HUES48 (cell line): Measurements from ENCODE around the gene TREML4.

ENCODE experiments used
- H3K27ac ChIP-seq: one replicate; pipeline ENCODE4 v1.7.0; 2013; ENCODE audit warnings: low read depth, low read length, inconsistent platforms
- H3K27me3 ChIP-seq: 2 replicates; pipeline ENCODE4 v1.6.1; 2013; ENCODE audit warnings: mild to moderate bottlenecking, low read length; ENCODE audit not compliant: control insufficient read depth, insufficient read depth
- H3K36me3 ChIP-seq: 2 replicates; pipeline ENCODE4 v1.6.1; 2013; ENCODE audit warnings: low read length; ENCODE audit not compliant: control insufficient read depth, insufficient read depth
- H3K4me1 ChIP-seq: 2 replicates; pipeline ENCODE4 v1.6.1; 2013; ENCODE audit warnings: mild to moderate bottlenecking, low read length; ENCODE audit not compliant: control insufficient read depth, insufficient read depth
- H3K4me3 ChIP-seq: 2 replicates; pipeline ENCODE4 v1.5.1; 2013; ENCODE audit warnings: mild to moderate bottlenecking, low read depth, low read length
- H3K9ac ChIP-seq: 2 replicates; pipeline ENCODE4 v1.6.1; 2013; ENCODE audit warnings: mild to moderate bottlenecking, low read depth, low read length, moderate library complexity
- H3K9me3 ChIP-seq: 2 replicates; pipeline ENCODE4 v1.6.1; 2013; ENCODE audit warnings: low read length; ENCODE audit not compliant: control insufficient read depth, insufficient read depth

Gene TREML4

GRCh38 chr6:41272591-41273240, 44.6 kb downstream of the TREML4 start:
- Histone ChIP-seq H3K4me1 (no peaks in the 10 kb centered on the region), H3K27me3 (no peaks in the 10 kb centered on the region), H3K4me3 (no peak overlapping the region), H3K36me3 (no peaks in the 10 kb centered on the region), H3K9ac (no peak overlapping the region), H3K27ac (no peak overlapping the region), H3K9me3 (no peaks in the 10 kb centered on the region)

GRCh38 chr6:41273714-41274113, 45.6 kb downstream of the TREML4 start:
- Histone ChIP-seq H3K4me1 (peaks cover 2% of the 10 kb centered on the region), H3K27ac (no peak overlapping the region), H3K27me3 (no peaks in the 10 kb centered on the region), H3K9me3 (no peaks in the 10 kb centered on the region), H3K36me3 (no peaks in the 10 kb centered on the region), H3K9ac (no peak overlapping the region), H3K4me3 (no peak overlapping the region)

DNA sequence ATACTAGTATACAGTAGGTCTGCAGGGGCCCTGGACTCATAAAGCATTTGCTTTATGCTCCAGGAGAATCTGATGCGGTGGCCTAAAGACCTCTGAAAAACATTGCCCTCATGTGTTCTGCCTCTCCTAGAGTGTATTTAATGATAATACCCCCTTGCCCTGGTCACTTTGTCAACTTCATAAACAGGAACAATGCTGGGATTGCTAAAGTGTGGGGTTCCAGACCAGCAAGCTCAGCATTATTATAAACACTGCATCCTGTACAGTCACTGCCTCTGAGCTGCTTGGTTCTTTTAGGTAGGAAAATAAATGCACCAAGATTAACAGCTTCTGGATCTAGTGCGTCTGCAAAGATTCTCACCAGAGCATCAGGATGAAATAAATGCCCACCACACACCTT, 46.1 kb downstream of the TREML4 start:
- no peak overlapping the region for H3K9ac ChIP-seq
- H3K4me1 ChIP-seq = peaks cover 7% of the 10 kb centered on the region
- H3K27ac ChIP-seq = no peak overlapping the region
- H3K36me3 ChIP-seq = no peaks in the 10 kb centered on the region
- H3K27me3 ChIP-seq = no peaks in the 10 kb centered on the region
- no peaks in the 10 kb centered on the region for H3K9me3 ChIP-seq
- H3K4me3 ChIP-seq = no peak overlapping the region

DNA sequence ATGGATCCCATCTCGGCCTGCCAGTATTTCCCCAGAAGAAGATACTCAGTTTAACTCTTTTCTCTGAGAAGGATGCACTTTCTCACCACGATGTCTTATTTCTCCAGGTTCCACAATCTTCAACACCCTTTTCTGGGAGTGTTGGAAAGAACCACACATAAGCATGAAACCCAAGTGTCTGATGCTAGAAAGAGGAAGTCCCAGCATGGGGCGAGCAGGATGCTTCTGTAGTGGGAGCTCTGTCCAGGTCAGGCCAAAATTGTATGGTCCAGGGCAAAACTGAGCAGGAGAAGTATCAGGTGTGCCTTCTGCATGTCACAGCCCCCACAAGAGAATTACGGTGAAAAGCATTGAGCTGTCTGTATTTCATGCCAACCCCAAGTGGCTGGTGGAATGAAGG, 47.3 kb downstream of the TREML4 start:
- no peak overlapping the region for H3K9ac ChIP-seq
- H3K27ac ChIP-seq = no peak overlapping the region
- H3K4me1 ChIP-seq = peaks cover 9% of the 10 kb centered on the region
- H3K36me3 ChIP-seq = no peaks in the 10 kb centered on the region
- no peak overlapping the region for H3K4me3 ChIP-seq
- no peaks in the 10 kb centered on the region for H3K9me3 ChIP-seq
- no peaks in the 10 kb centered on the region for H3K27me3 ChIP-seq

- no peaks in the 10 kb centered on the region for H3K9me3 ChIP-seq
- no peaks in the 10 kb centered on the region for H3K36me3 ChIP-seq
- H3K27ac ChIP-seq = no peak overlapping the region
- no peak overlapping the region for H3K4me3 ChIP-seq
- H3K9ac ChIP-seq = no peak overlapping the region
- no peaks in the 10 kb centered on the region for H3K27me3 ChIP-seq
- H3K4me1 ChIP-seq = peaks cover 9% of the 10 kb centered on the region
These were observed 49.5 kb downstream of the TREML4 start for GRCh38 chr6:41277605-41278004.

- Histone ChIP-seq H3K36me3 (no peaks in the 10 kb centered on the region), H3K9me3 (no peaks in the 10 kb centered on the region), H3K4me3 (no peak overlapping the region), H3K9ac (no peak overlapping the region), H3K27me3 (no peaks in the 10 kb centered on the region), H3K4me1 (peaks cover 9% of the 10 kb centered on the region), H3K27ac (peak overlapping the region; percentile 32)
These were observed 50.7 kb downstream of the TREML4 start for GRCh38 chr6:41278699-41279405.

GRCh38 chr6:41280381-41281057, 52.4 kb downstream of the TREML4 start:
- H3K36me3 ChIP-seq = no peaks in the 10 kb centered on the region
- no peak overlapping the region for H3K4me3 ChIP-seq
- H3K9ac ChIP-seq = no peak overlapping the region
- no peaks in the 10 kb centered on the region for H3K9me3 ChIP-seq
- no peak overlapping the region for H3K27ac ChIP-seq
- no peaks in the 10 kb centered on the region; the same call in 1 of the 2 replicates for H3K27me3 ChIP-seq
- H3K4me1 ChIP-seq = peaks cover 9% of the 10 kb centered on the region

GRCh38 chr6:41283600-41283999, 55.5 kb downstream of the TREML4 start:
- H3K9me3 ChIP-seq = no peaks in the 10 kb centered on the region
- no peak overlapping the region for H3K27ac ChIP-seq
- no peak overlapping the region for H3K9ac ChIP-seq

GRCh38 chr6:41284726-41285125, 56.6 kb downstream of the TREML4 start:
- H3K9me3 ChIP-seq = no peaks in the 10 kb centered on the region
- H3K9ac ChIP-seq = no peak overlapping the region
- peaks cover 6% of the 10 kb centered on the region for H3K27me3 ChIP-seq
- no peak overlapping the region for H3K4me3 ChIP-seq
- peaks cover 4% of the 10 kb centered on the region; the same call in 1 of the 2 replicates for H3K4me1 ChIP-seq
- no peak overlapping the region for H3K27ac ChIP-seq
- H3K36me3 ChIP-seq = no peaks in the 10 kb centered on the region

More at GRCh38 chr6:41283600-41283999, 55.5 kb downstream of the TREML4 start:
- H3K27me3 ChIP-seq = no peaks in the 10 kb centered on the region; the same call in 1 of the 2 replicates
- no peaks in the 10 kb centered on the region for H3K36me3 ChIP-seq
- H3K4me3 ChIP-seq = no peak overlapping the region
- peaks cover 9% of the 10 kb centered on the region for H3K4me1 ChIP-seq

DNA sequence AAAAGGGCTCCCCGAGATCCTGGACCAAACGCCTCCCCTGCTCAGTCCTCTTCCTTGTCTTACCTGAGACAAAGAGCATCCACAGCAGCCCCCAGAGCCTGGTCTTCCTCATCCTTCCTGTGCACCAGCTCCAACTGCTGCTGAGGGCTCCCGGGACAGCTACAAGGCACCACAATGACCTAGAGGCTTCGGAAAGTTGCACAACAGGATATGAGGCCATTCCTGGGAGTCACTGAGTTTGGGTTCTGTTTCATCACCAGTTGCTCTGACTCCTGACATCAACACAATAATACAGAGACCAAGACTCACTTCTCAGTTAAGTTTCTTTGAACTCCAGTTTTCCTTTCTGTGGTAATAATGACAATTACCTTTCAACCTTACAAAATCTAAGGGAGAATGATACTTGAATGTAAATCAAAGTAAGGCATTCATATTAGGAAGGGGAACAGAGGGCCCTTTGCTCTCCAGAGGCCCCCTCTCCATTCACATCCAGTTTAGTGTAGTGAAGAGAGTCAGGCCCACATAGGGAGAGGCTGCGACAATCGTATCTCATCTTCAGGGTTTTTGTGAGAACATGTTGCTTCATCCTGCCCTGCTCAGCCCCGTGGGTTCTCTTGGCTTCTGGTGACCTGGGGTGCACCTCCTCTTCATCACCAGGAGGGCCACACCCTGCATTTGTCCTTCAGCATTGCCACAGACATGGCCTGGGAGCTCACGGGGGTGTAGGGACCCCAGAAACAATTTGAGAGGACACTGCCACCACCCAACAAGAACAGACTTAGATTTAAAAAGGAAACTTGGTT, 58.6 kb downstream of the TREML4 start, which contains the start of gene TREM1:
Gene TREM1, minus strand, starts transcription at position 139 of the 803 bp plus-strand sequence. Its CDS starts 27 bp downstream, at position 112.
- no peak within 1 kb of the TSS for H3K4me3 ChIP-seq
- H3K9me3 ChIP-seq = no peaks in the 10 kb centered on the region
- no peaks in the 10 kb centered on the region for H3K36me3 ChIP-seq
- H3K4me1 ChIP-seq = peaks cover 9% of the 10 kb centered on the region
- peaks cover 22% of the 10 kb centered on the region for H3K27me3 ChIP-seq
- no peak within 1 kb of the TSS for H3K27ac ChIP-seq
- no peak within 1 kb of the TSS for H3K9ac ChIP-seq
